Stimulated activated CD8-positive, alpha-beta memory T cell treated with anti-CD3 and anti-CD28 coated beads, Interleukin-12 subunit alpha, Interleukin-12 subunit beta, amount 100 ng/mL, for 4 hours (primary cell): ENCODE measurements around the gene TRAF1.

ENCODE experiments used
- DNase-seq: peaks from one replicate; pipeline ENCODE4 v3.0.0-alpha.2; 2020; ENCODE audit warnings: low read depth

Gene TRAF1

GRCh38 chr9:120889606-120890271, 36.9 kb downstream of the TRAF1 start:
- no peak for DNase-seq

- no peak for DNase-seq
Observed at GRCh38 chr9:120888626-120889025, 38.0 kb downstream of the TRAF1 start.

DNA sequence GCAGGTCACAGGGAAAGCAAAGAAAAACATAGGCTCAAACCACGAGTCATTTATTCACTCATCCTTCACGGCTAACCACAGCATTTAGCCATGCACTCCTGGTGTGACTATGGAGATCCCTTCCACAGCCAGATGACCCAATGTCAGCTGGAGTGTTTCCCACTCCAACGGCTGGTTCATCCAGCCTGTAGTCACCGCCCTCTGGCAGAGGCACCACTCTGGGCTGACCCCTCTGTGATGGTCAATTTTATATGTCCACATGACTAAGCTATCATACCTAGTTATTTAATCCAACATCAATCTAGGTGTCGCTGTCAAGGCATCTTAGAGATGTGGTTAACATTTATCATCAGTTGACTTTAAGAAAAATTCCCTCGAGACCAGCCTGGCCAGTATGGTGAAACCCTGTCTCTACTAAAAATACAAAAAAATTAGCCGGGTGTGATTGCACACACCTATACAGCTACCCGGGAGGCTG, 40.1 kb downstream of the TRAF1 start:
- DNase-seq, result no peak

- DNase-seq, result no peak
Observed at GRCh38 chr9:120885958-120886357, 40.6 kb downstream of the TRAF1 start.

- no peak for DNase-seq
Observed at GRCh38 chr9:120885457-120885856, 41.1 kb downstream of the TRAF1 start.

GRCh38 chr9:120883608-120883996, 43.0 kb downstream of the TRAF1 start:
- DNase-seq, result no peak

GRCh38 chr9:120882935-120883607, 43.5 kb downstream of the TRAF1 start:
- DNase-seq, result no peak

DNA sequence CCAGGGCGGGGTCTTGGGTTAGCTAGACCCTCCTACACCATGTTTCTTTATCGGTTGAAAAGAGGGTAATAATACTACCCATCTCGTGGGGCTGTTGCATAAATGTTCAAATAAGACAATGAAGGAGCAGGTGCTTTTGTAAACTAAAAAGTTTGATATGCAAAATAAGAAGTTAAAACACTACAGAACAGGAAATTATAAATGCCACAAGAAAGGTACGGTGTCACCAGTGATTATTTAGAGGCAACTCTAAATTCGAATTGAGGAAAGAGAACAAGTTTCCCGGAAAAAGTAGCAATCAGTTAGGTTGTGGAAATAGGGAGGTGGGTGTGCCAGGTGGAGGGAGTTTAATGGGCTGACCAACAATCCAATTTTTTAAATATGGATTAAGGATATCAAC, 47.1 kb downstream of the TRAF1 start:
- no peak for DNase-seq

- no peak for DNase-seq
Observed at GRCh38 chr9:120878188-120879130, 48.1 kb downstream of the TRAF1 start.

- peak; percentile 42 for DNase-seq
Observed at GRCh38 chr9:120877276-120878034, 49.1 kb downstream of the TRAF1 start.

- DNase-seq, result no peak
Observed at GRCh38 chr9:120876842-120877240, 49.8 kb downstream of the TRAF1 start, which contains the start of gene PHF19. Gene PHF19, minus strand, starts transcription at chr9:120877188. Its CDS starts 2,447 bp downstream, at chr9:120874741.

- peak; percentile 70 for DNase-seq
Observed at GRCh38 chr9:120875954-120876841, 50.4 kb downstream of the TRAF1 start.

- DNase-seq, result no peak
Observed at GRCh38 chr9:120875643-120875953, 51.0 kb downstream of the TRAF1 start.

DNA sequence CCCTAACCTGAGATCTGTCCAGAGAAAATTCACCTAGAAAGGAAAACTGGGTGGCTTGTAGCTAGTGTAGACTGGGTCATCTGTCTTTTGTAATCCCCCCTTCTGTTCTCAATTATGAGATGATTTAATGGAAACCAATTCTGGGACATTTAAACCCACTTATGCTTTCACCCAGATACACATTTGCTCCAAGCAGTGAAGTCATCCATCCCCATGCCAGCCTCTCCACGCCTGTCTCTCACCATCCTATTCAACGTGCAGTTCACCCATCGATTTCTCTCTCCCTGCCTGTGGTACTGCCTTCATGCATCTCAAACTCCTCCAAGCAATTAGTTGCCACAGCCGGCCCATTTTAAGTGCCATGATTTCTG, 51.4 kb downstream of the TRAF1 start:
- DNase-seq, result no peak

- DNase-seq, result no peak
Observed at GRCh38 chr9:120874226-120875194, 52.1 kb downstream of the TRAF1 start.

DNA sequence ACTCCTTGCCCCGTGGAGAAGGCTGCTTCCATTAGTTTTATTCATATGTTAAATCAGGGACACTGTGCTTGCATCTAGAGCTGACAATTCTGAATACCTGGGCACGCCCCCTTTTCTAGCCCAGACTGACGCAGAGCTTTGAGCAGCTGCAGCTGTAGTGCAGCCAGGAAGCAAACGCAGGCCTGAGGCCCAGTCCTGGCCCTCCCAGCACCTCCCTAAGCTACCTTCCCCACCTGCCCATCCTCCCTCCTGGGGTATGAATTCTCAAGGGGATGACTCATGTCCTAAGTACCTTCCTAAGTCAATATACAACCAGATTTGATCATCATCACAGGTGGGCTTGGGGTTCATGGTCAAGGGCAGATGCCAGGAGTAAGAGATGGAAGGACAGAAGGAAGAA, 53.1 kb downstream of the TRAF1 start:
- no peak for DNase-seq

GRCh38 chr9:120872791-120873502, 53.6 kb downstream of the TRAF1 start:
- no peak for DNase-seq

GRCh38 chr9:120870206-120870605, 56.4 kb downstream of the TRAF1 start:
- DNase-seq, result no peak

- no peak for DNase-seq
Observed at GRCh38 chr9:120869726-120870125, 56.9 kb downstream of the TRAF1 start.
